GM19023 (cell line): Measurements from ENCODE around the gene MSX2.

ENCODE experiments used
- ATAC-seq: cut with Tn5 transposase; IDR thresholded peaks from one replicate; pipeline ENCODE4 v1.9.1; 2021; ENCODE audit warnings: mild to moderate bottlenecking, moderate library complexity; ENCODE audit not compliant: unreplicated experiment

MSX2 gene

GRCh38 chr5:174717826-174718455 is 6.4 kb upstream of the MSX2 start:
- ATAC-seq = no peak

- no peak for ATAC-seq
Measured at GRCh38 chr5:174718880-174719610, 5.3 kb upstream of the MSX2 start.

GRCh38 chr5:174719793-174720611 is 4.4 kb upstream of the MSX2 start:
- ATAC-seq = no peak

GRCh38 chr5:174720612-174721529 is 3.5 kb upstream of the MSX2 start:
- no peak for ATAC-seq

GRCh38 chr5:174721530-174722432 is 2.6 kb upstream of the MSX2 start:
- ATAC-seq = no peak

GRCh38 chr5:174722500-174722899 is 1.9 kb upstream of the MSX2 start:
- ATAC-seq = no peak

- no peak for ATAC-seq
Measured at GRCh38 chr5:174723315-174723978, 935 bp upstream of the MSX2 start.

GRCh38 chr5:174723979-174724483 is 351 bp upstream of the MSX2 start:
- ATAC-seq = no peak

- ATAC-seq = no peak
Measured at GRCh38 chr5:174725261-174725990, 1.0 kb downstream of the MSX2 start.

- ATAC-seq = no peak
Measured at GRCh38 chr5:174725991-174726601, 1.7 kb downstream of the MSX2 start.

GRCh38 chr5:174726916-174727793 is 2.8 kb downstream of the MSX2 start:
- no peak for ATAC-seq

GRCh38 chr5:174727794-174728680 is 3.7 kb downstream of the MSX2 start:
- no peak for ATAC-seq

GRCh38 chr5:174729075-174729680 is 4.8 kb downstream of the MSX2 start:
- no peak for ATAC-seq

GRCh38 chr5:174731214-174732035 is 7.0 kb downstream of the MSX2 start:
- no peak for ATAC-seq
